Astrocyte of the cerebellum (primary cell): Measurements from ENCODE around the gene TREH.
"Not testable (repeated sequence)": the region's sequence is repeated elsewhere in the genome, so short reads cannot be mapped to it uniquely, and the experiment has no call there.

Experiments used
- DNase-seq: peaks from one replicate; pipeline ENCODE4 v3.0.0-alpha.2; 2011; ENCODE audit warnings: low read depth
- H3K4me3 ChIP-seq: 2 replicates; pipeline ENCODE4 v1.5.1; 2011; ENCODE audit warnings: mild to moderate bottlenecking, low read depth, low read length, moderate library complexity
- in situ Hi-C: cut with HindIII; loops from 2 replicates; pipeline ENCODE4 v1.10.0; 2017; ENCODE audit warnings: low sequenced_read_pairs
- TF ChIP-seq, protein P1 (sequence below): IDR thresholded peaks from 2 replicates; pipeline ENCODE4 v1.5.1; 2012; ENCODE audit warnings: low read length, low read depth, moderate library complexity, mild to moderate bottlenecking; ENCODE audit errors: missing control alignments

The TREH gene

DNA sequence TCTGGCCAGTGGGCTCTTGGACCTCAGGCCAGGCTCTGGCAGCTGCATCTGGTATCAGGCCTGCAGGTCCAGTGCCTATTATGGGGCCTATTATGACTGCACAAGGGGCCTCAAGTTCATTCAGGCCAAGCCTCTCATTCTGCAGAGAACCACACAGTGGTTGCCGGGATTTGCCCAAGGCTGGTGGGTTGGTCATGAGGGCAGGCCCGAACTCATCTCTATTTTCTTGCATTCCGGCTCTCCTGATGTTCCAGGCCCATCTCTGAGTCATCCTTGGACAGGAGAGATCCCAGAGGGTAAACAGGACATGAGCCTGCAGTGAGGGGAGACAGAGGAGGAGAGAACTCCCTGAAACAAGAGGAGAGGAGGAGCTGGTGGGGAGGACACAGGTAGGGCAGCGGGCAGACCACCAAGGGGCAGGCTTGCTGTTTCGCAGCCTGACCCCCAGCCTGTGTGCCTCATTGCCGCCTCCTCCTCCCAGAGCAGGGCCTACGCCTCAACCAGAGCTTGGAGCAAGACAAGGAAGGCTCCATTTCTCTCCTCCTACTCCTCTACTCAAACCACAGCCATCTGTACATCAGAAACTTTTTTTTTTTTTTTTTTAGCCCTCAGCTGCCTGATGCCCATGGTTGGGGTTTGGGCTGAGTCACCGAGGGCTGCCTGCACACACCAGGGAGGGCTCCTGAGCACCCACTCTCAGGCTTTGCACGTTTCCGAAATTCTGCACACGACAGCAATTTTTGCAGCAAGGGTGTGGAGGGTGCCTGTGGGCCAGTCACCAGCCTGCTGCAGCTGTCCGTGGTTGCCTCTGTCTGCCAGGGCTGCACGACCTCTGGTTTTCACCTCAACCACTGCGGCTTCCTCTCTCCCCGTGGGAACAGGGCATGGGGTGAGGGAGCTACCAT, 12.7 kb upstream of the TREH start:
- no peak for DNase-seq
- in situ Hi-C loops: no loop called here
- no peak overlapping the region for H3K4me3 ChIP-seq
- TF ChIP-seq, protein P1, sequence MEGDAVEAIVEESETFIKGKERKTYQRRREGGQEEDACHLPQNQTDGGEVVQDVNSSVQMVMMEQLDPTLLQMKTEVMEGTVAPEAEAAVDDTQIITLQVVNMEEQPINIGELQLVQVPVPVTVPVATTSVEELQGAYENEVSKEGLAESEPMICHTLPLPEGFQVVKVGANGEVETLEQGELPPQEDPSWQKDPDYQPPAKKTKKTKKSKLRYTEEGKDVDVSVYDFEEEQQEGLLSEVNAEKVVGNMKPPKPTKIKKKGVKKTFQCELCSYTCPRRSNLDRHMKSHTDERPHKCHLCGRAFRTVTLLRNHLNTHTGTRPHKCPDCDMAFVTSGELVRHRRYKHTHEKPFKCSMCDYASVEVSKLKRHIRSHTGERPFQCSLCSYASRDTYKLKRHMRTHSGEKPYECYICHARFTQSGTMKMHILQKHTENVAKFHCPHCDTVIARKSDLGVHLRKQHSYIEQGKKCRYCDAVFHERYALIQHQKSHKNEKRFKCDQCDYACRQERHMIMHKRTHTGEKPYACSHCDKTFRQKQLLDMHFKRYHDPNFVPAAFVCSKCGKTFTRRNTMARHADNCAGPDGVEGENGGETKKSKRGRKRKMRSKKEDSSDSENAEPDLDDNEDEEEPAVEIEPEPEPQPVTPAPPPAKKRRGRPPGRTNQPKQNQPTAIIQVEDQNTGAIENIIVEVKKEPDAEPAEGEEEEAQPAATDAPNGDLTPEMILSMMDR: no peak

DNA sequence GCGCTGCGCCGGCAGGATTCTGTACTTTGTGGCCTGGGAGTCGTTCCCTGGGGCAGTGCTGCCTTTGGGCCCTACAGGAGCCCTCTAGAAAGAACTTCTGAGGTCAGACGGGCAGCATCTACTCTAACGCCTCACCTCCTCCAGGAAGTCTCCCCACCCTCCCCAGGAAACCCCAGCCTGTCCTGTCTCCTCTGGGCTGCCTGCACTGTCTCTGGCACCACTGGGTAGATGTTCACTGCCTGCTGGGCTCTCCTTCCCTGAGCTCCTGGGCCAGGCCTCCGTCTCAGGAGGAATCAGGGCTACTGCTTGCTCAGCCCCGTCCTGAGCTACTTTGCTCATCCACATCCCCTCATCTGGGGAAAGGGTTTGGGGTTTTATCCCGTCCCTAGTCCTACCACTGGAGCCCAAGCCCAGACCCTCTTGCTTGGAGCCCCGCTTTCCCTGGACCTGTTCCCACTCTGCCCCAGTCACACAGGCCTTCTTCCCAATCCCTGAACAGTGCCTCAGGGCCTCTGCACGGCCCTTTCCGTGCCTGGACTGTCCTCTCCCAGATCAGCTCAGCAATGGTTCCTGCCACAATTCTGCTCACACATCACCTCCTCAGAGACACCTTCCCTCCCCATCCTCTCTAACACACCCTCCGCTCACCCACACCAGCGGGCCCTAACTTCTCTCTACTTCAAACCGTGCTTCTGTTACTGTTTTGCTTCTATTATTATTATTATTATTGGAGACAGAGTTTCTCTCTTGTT, 11.3 kb upstream of the TREH start:
- DNase-seq: no peak
- in situ Hi-C loops: no loop called here
- H3K4me3 ChIP-seq: no peak overlapping the region
- TF ChIP-seq, protein P1: no peak

DNA sequence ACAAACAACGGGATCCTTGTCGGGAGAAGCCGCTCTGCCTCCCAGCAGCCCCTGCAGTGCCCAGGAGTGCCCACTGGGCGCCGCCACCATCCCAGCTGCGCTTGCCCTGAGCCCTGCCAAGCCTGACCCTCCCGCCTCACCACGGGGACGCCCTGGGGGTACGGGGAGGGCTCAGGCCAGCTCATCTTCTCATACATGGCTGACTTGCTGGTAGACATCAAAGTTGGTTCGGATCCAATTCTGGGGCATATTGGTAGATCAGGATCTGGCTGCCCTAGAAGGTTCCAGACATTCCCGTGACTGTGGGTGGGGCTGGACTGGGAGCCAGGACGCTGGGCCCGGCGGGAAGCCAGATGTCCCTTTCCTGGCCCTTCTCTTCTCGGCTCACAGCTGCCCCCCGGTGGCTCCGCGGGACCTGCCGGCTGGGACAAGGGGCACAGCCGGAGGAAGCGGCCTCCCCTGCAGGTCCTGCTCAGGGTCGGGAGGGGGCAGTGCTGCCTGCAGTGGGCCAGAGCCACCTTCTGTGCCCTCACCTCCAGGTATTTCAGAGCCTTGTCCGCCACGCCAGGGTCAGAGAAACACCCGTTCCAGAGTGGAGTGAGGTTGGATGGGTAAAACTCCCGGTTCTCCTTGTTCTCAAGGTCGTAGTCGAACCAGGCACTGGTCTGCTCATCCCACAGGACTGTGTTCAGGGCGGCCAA, 10.6 kb upstream of the TREH start:
- peak; percentile 44 for DNase-seq
- TF ChIP-seq, protein P1: peak; percentile 78
- in situ Hi-C loops: no loop called here
- peak overlapping the region; percentile 34 for H3K4me3 ChIP-seq

DNA sequence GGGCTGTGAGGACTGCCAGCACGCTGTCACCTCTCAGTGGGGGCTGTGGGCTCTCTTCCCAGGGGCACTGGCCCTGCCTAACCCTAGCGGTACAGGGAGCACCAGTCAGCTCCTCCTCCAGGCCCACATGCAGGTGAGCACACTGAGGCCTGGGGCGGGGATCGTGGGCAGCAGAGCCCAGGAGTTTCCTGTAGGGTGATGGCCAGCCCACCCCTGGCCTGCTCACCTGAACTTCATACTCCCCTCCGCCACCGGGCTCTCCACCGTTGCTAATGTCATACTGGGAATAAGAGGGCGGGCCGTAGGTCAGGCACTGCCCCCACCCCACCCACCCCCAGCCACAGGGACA, 10.0 kb upstream of the TREH start:
- H3K4me3 ChIP-seq: peak overlapping the region; percentile 34
- TF ChIP-seq, protein P1: no peak
- DNase-seq: no peak
- in situ Hi-C loops: no loop called here

DNA sequence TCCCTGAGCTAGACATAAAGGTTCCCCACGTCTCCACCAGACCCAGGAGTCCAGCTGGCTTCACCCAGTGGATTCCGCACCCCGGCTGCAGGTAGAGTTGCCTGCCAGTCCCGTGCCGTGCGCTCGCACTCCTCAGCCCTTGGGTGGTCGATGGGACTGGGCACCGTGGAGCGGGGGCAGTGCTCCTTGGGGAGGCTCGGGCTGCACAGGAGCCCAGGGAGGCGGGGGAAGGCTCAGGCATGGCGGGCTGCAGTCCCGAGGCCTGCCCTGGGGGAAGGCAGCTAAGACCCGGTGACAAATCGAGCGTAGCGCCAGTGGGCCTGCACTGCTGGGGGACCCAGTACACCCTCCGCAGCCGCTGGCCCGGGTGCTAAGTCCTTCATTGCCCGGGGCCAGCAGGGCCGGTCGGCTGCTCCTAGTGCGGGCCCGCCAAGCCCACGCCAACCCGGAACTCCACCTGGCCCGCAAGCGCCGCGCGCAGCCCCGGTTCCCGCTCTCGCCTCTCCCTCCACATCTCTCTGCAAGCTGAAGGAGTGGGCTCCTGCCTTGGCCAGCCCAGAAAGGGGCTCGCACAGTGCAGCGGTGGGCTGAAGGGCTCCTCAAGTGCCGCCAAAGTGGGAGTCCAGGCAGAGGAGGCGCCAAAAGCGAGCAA, 9.5 kb upstream of the TREH start:
- H3K4me3 ChIP-seq: no peak overlapping the region
- DNase-seq: no peak
- TF ChIP-seq, protein P1: no peak
- in situ Hi-C loops: no loop called here

DNA sequence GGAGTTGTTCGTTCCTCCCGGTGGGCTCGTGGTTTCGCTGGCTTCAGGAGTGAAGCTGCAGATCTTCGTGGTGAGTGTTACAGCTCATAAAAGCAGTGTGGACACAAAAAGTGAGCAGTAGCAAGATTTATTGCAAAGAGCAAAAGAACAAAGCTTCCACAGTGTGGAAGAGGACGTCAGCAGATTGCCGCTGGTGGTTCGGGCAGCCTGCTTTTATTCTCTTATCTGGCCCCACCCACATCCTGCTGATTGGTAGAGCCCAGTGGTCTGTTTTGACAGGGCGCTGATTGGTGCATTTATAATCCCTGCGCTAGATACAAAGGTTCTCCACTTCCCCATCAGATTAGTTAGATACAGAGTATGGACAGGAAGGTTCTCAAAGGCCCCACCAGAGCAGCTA, 8.9 kb upstream of the TREH start:
- H3K4me3 ChIP-seq, DNase-seq, in situ Hi-C loops: not testable (repeated sequence)
